ENCODE measurements around the gene GAK.

GRCh38 chr4:845233-845835 is 86.8 kb downstream of the GAK start:
- TF ChIP-seq CTCF (IDR thresholded peaks at IDR 0.05; ENCODE audit: insufficient read depth, low read length, poor library complexity, severe bottlenecking) (no peak), EZH2phosphoT487 (conservative IDR thresholded peaks at IDR 0.05; ENCODE audit: low read length) (no peak)

Measured in SU-DHL-6 (cell line).